WTC11 (cell line): ENCODE data around the gene FLOT2.

Experiments
- CDX4 ChIP-seq: fragments of 250-450 bp; sonication (Bioruptor Pico); IDR thresholded peaks from 2 replicates; pipeline ENCODE4 v1.9.0; 2021; ENCODE audit warnings: moderate library complexity, mild to moderate bottlenecking, inconsistent platforms, borderline replicate concordance
- CREM ChIP-seq: sonication (generic); formaldehyde crosslinking; IDR thresholded peaks from 2 replicates; pipeline ENCODE4 v1.8.1; 2022; ENCODE audit warnings: mild to moderate bottlenecking, missing genetic modification reagents, moderate library complexity
- CTCF ChIP-seq: fragments of 200-600 bp; IDR thresholded peaks from 2 replicates; pipeline ENCODE4 v1.8.0; 2022; ENCODE audit warnings: antibody characterized with exemption
- IRF2 ChIP-seq: sonication (generic); formaldehyde crosslinking; IDR thresholded peaks from 2 replicates; pipeline ENCODE4 v1.8.0; 2022; ENCODE audit warnings: low read depth, missing genetic modification reagents, borderline replicate concordance
- MAX ChIP-seq: sonication (generic); formaldehyde crosslinking; IDR thresholded peaks from 2 replicates; pipeline ENCODE4 v1.8.0; 2022; ENCODE audit warnings: mild to moderate bottlenecking, missing genetic modification reagents
- NR2C2 ChIP-seq: sonication (generic); formaldehyde crosslinking; IDR thresholded peaks from 2 replicates; pipeline ENCODE4 v1.8.0; 2022; ENCODE audit warnings: mild to moderate bottlenecking, missing genetic modification reagents
- SMAD4 ChIP-seq: sonication (generic); formaldehyde crosslinking; IDR thresholded peaks from 2 replicates; pipeline ENCODE4 v1.8.0; 2022; ENCODE audit warnings: mild to moderate bottlenecking, missing genetic modification reagents
- TEAD1 ChIP-seq: sonication (generic); formaldehyde crosslinking; IDR thresholded peaks from 2 replicates; pipeline ENCODE4 v1.8.0; 2022; ENCODE audit warnings: mild to moderate bottlenecking, missing genetic modification reagents
- ZNF121 ChIP-seq: sonication (generic); formaldehyde crosslinking; IDR thresholded peaks from 2 replicates; pipeline ENCODE4 v1.8.0; 2023; ENCODE audit warnings: missing genetic modification reagents
- ZSCAN18 ChIP-seq: fragments of 250-450 bp; sonication (Bioruptor Pico); IDR thresholded peaks from 2 replicates; pipeline ENCODE4 v2.1.2; 2022; ENCODE audit warnings: mild to moderate bottlenecking, moderate library complexity

- TF ChIP-seq CTCF: no peak
- no peak for TF ChIP-seq CREM
- no peak for TF ChIP-seq SMAD4 (CRISPR knock-in tag)
- no peak for TF ChIP-seq CDX4 (CRISPR knock-in tag)
- no peak for TF ChIP-seq TEAD1 (CRISPR knock-in tag)
- no peak for TF ChIP-seq ZNF121 (CRISPR knock-in tag)
- no peak for TF ChIP-seq IRF2
- TF ChIP-seq ZSCAN18: no peak
- no peak for TF ChIP-seq MAX (CRISPR knock-in tag)
- TF ChIP-seq NR2C2 (CRISPR knock-in tag): no peak
Measured at GRCh38 chr17:28891201-28891600, 6.3 kb downstream of the FLOT2 start.
